Upper lobe of left lung (tissue), 6 donors: ENCODE data around the gene INIP. TPM values are rescaled to one million over a fixed set of nuclear protein-coding genes. Genes with fewer than 3 reads are reported as not detected.

Experiments
- ATAC-seq, 2 donors: fragments of 200-7000 bp; cut with Tn5 transposase; one replicate each; pipeline ENCODE4 v1.9.1; 2022; ENCODE audit warnings: mild to moderate bottlenecking in 2 of 2, moderate library complexity in 2 of 2; ENCODE audit not compliant: low FRiP score in 2 of 2
- DNase-seq, 2 donors: peaks; one replicate each; pipeline ENCODE4 v3.0.0-alpha.2; 2019 to 2020
- H3K27ac ChIP-seq, 4 donors: fragments of 200-600 bp; sonication (generic); one replicate each; pipeline ENCODE4 v1.5.1; 2016 to 2019
- H3K27me3 ChIP-seq, 4 donors: fragments of 200-600 bp; sonication (generic); one replicate each; pipeline ENCODE4 v1.5.1; 2017 to 2019
- H3K36me3 ChIP-seq, 4 donors: fragments of 200-600 bp; sonication (generic); one replicate each; pipeline ENCODE4 v1.5.1; 2016 to 2019
- H3K4me1 ChIP-seq, 4 donors: fragments of 200-600 bp; sonication (generic); one replicate each; pipeline ENCODE4 v1.5.1; 2018 to 2019
- H3K4me3 ChIP-seq, 4 donors: fragments of 200-600 bp; sonication (generic); one replicate each; pipeline ENCODE4 v1.5.1; 2017 to 2019; ENCODE audit warnings: mild to moderate bottlenecking in 2 of 4, moderate library complexity in 1 of 4
- H3K9me3 ChIP-seq, 4 donors: fragments of 200-600 bp; sonication (generic); one replicate each; pipeline ENCODE4 v1.5.1; 2018 to 2019
- EP300 ChIP-seq, 4 donors: sonication (generic); formaldehyde crosslinking; IDR thresholded peaks; one replicate each; pipeline ENCODE4 v1.5.1; 2017; ENCODE audit warnings: antibody characterized with exemption in 4 of 4, control low read depth in 2 of 4
- POLR2A ChIP-seq, 4 donors: fragments of 450-650 bp; IDR thresholded peaks; one replicate each; pipeline ENCODE4 v1.5.1; 2016 to 2017; ENCODE audit warnings: antibody characterized with exemption in 4 of 4, mild to moderate bottlenecking in 2 of 4
- POLR2AphosphoS5 ChIP-seq, 2 donors: sonication (generic); formaldehyde crosslinking; IDR thresholded peaks; one replicate each; pipeline ENCODE4 v1.5.1; 2017; ENCODE audit warnings: antibody characterized with exemption in 2 of 2
- WGBS, 2 donors: methylation state at CpG; one replicate each; pipeline ENCODE4 v1.1.5; 2017 to 2018; 5-methylcytosine and 5-hydroxymethylcytosine counted together
- total RNA-seq, 6 donors: library from RNA; depleted of rRNA in 4 of 6; stranded (reverse); fragments of >200 nt in 4 of 6; gene quantifications; one replicate each; pipeline versions ENCODE4 v1.1.0 to v1.2.1, GENCODE V29; 2016 to 2021
- TF ChIP-seq, protein P1 (sequence below), 6 experiments: fragments of 450-650 bp in 4 of 6; fragments of 200-600 bp in 2 of 6; sonication (generic) in 2 of 6; IDR thresholded peaks; one replicate each; pipeline ENCODE4 v1.5.1; 2016 to 2019; ENCODE audit warnings: antibody characterized with exemption in 6 of 6
- donor health status: DM: no; HTN: no; CAD: no; lungs with moderate emphysema.
- donor health status: DM: no; HTN: yes; CAD: no; lungs with severe emphysema.

INIP gene
- total RNA-seq, 6 donors from 2014 or later, result 6.1 to 35.6 (median 19.3) TPM

DNA sequence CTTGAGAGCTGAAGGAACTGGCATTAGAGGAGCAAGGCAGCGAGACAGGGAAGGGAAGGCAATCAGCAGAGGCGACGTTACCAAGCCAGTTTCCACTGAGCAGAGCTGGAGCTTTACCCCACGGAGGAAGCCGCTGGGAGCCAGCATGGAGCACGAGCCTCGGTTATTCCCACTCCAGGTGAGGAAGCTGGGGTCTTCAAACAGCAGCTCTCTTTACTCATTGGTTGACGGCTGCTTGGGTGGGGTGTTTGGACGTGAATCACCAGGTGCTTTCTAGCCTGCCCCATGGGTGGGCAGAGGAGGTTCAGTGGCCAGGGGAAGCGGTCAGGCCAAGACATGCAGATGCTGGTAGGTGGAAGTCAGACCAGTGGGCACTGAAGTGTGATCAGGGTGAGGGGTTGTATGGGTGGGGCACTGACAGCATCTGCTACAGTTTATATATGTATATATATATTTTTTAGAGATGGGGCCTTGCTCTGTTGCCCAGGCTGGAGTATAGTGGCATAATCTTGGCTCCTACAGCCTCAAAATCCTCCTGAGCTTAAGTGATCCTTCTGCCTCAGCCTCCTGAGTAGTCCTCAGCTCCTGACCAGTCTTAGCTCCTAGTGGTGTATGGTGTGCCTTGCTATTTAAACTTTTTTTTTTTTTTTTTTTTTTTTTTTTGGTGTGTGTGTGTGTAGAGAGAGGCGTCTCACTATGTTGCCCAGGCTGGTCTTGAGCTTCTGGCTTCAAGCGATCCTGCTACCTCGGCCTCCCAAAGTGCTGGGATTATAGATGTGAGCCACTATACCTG, 45.0 kb upstream of the INIP start:
- H3K4me3 ChIP-seq, result no peak overlapping the region
- DNase-seq, result no peak
- TF ChIP-seq, protein P1, sequence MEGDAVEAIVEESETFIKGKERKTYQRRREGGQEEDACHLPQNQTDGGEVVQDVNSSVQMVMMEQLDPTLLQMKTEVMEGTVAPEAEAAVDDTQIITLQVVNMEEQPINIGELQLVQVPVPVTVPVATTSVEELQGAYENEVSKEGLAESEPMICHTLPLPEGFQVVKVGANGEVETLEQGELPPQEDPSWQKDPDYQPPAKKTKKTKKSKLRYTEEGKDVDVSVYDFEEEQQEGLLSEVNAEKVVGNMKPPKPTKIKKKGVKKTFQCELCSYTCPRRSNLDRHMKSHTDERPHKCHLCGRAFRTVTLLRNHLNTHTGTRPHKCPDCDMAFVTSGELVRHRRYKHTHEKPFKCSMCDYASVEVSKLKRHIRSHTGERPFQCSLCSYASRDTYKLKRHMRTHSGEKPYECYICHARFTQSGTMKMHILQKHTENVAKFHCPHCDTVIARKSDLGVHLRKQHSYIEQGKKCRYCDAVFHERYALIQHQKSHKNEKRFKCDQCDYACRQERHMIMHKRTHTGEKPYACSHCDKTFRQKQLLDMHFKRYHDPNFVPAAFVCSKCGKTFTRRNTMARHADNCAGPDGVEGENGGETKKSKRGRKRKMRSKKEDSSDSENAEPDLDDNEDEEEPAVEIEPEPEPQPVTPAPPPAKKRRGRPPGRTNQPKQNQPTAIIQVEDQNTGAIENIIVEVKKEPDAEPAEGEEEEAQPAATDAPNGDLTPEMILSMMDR (IDR thresholded peaks at IDR 0.05), result no peak
- no peak for TF ChIP-seq EP300 (IDR thresholded peaks at IDR 0.05)
- no peak for TF ChIP-seq POLR2AphosphoS5 (IDR thresholded peaks at IDR 0.05)
- no peak for TF ChIP-seq POLR2A (IDR thresholded peaks at IDR 0.05)
- ATAC-seq, result no peak
- H3K9me3 ChIP-seq, result peaks cover 0 to 3% (median 0%) of the 10 kb centered on the region in 4 donors
- H3K27ac ChIP-seq, result no peak overlapping the region
- WGBS, 2 donors, result 96 to 97% methylated on average over 11 to 13 of the region's 13 CpGs
- H3K4me1 ChIP-seq, result peaks cover 0 to 29% (median 14%) of the 10 kb centered on the region in 4 donors
- no peaks in the 10 kb centered on the region for H3K27me3 ChIP-seq
- no peaks in the 10 kb centered on the region for H3K36me3 ChIP-seq

DNA sequence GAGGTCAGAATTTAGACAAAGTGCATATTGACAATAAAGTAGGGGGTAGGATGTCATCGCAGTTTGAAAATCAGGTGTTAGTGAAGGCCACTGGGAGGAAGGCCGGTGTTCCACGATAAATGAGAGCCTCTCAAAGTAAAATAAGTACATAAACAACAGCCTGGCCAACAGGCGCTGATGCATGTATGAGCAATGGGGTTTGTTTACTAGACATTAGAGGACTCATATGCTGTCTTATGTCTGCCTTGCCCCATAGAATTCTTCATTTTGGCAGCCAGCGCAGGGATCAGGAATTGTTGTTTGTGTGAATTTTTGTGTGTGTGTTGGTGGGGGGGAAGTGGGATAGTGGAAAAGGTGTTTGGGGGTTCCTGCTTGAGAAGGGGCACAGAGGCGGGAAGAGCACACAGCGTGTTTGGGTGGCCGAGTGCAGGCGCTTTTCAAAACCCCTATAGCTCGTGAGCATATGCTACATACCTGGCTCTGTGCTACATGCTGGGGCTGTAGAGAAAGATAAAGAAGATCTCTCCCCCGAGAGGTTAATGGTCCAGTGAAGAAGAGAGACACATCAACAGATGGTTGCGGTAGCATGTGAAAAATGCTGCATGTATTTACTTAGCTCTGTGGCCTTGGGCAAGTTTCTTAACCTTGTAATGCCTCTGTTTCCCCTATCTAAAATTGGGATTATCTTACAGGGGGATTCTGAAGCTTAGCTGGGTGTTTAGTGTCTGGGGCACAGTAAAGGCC, 44.2 kb upstream of the INIP start:
- Histone ChIP-seq H3K9me3 (peaks cover 0 to 3% (median 0%) of the 10 kb centered on the region in 4 donors), H3K27me3 (no peaks in the 10 kb centered on the region), H3K27ac (no peak overlapping the region), H3K4me3 (no peak overlapping the region), H3K4me1 (peaks cover 0 to 37% (median 16%) of the 10 kb centered on the region in 4 donors), H3K36me3 (no peaks in the 10 kb centered on the region)
- DNase-seq, result no peak
- TF ChIP-seq, protein P1 (IDR thresholded peaks at IDR 0.05), result no peak
- TF ChIP-seq EP300 (IDR thresholded peaks at IDR 0.05) (no peak), POLR2AphosphoS5 (IDR thresholded peaks at IDR 0.05) (no peak), POLR2A (IDR thresholded peaks at IDR 0.05) (no peak)
- ATAC-seq, result no peak
- WGBS, 2 donors, result 84 to 87% methylated on average over 12 of the region's 12 CpGs

DNA sequence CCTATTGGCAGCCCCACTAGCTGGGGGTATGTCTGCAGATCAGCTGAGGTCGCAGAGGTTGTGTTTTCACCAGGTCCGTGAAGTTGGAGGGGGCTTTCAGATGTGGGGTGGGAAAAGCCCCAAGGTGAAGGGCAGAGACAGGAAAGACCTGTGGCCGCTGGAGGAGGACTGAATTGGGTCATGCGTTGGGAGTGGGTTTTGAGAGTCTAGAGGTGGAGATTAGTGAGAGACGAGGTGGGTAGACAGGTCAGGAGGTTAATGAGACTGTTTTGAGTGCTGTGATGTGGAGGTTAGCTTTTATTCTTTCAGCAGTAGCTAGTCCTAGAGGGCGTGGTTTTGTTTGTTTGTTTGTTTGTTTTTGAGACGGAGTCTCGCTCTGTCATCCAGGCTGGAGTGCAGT, 42.9 kb upstream of the INIP start:
- Histone ChIP-seq H3K4me3 (no peak overlapping the region), H3K36me3 (no peaks in the 10 kb centered on the region), H3K27ac (no peak overlapping the region), H3K4me1 (peaks cover 4 to 49% (median 18%) of the 10 kb centered on the region in 4 donors), H3K9me3 (no peaks in the 10 kb centered on the region), H3K27me3 (no peaks in the 10 kb centered on the region)
- DNase-seq (no peak), ATAC-seq (no peak)
- no peak for TF ChIP-seq EP300 (IDR thresholded peaks at IDR 0.05)
- TF ChIP-seq, protein P1 (IDR thresholded peaks at IDR 0.05), result no peak
- TF ChIP-seq POLR2A (IDR thresholded peaks at IDR 0.05), result no peak
- no peak for TF ChIP-seq POLR2AphosphoS5 (IDR thresholded peaks at IDR 0.05)
- 83 to 86% methylated on average over 8 of the region's 8 CpGs for WGBS, 2 donors

DNA sequence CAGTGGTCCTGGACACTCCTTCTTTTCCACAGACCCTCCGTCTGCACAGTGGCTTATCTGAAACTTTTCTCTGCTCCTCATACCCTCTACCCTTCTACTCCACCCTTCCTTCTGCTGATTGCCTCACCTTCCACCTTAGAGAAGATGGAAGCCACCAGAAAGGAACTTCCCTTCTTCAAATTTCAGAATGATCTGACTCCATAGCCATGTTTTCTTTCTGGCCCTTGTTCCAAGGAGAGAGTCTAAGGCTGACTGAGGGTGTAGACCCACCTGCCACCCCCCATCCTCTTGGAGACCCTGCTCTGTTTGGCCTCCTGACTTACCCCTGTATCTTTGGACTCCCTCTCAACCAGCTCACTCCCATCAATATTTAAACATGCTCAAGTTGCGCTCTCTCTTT, 40.0 kb upstream of the INIP start:
- Histone ChIP-seq H3K4me1 (peaks cover 26 to 69% (median 44%) of the 10 kb centered on the region in 4 donors), H3K9me3 (no peaks in the 10 kb centered on the region), H3K36me3 (no peaks in the 10 kb centered on the region), H3K4me3 (no peak overlapping the region), H3K27me3 (no peaks in the 10 kb centered on the region), H3K27ac (no peak overlapping the region)
- 81 to 94% methylated on average over 2 of the region's 2 CpGs for WGBS, 2 donors
- TF ChIP-seq EP300 (IDR thresholded peaks at IDR 0.05) (no peak), POLR2A (IDR thresholded peaks at IDR 0.05) (no peak), POLR2AphosphoS5 (IDR thresholded peaks at IDR 0.05) (no peak)
- TF ChIP-seq, protein P1 (IDR thresholded peaks at IDR 0.05), result no peak
- no peak for ATAC-seq
- no peak for DNase-seq
